GM18505 (cell line): ENCODE measurements around the gene MEIS2.

Experiments
- ATAC-seq: cut with Tn5 transposase; IDR thresholded peaks from one replicate; pipeline ENCODE4 v1.9.1; 2021; ENCODE audit not compliant: unreplicated experiment
- POLR2A ChIP-seq: IDR thresholded peaks from 4 replicates; pipeline ENCODE4 v1.6.1; 2011; ENCODE audit warnings: borderline replicate concordance; ENCODE audit not compliant: insufficient read depth, insufficient read length; ENCODE audit errors: extremely low read depth

Gene MEIS2

GRCh38 chr15:37028625-37029296 lies 71.6 kb downstream of the MEIS2 start:
- no peak for TF ChIP-seq POLR2A
- no peak for ATAC-seq

DNA sequence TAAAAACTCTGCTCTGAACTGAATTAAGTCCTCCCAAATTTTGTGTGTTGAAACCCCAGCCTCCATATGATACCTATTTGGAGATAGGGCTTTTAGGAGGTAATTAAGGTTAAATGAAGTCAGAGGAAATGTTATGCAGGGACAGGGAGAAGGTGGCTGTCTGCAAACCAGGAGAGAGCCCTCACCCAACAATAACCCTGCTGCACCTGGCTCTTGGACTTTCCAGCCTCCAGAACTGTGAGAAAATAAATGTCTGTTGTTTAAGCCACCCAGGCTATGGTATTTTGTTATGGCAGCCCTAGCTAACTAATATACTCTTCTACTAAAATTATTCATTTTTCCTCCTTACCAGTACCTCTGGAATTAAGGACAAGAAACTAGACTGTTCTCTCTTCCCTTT lies 79.5 kb downstream of the MEIS2 start:
- ATAC-seq, result no peak
- no peak for TF ChIP-seq POLR2A

GRCh38 chr15:37019479-37020433 lies 80.6 kb downstream of the MEIS2 start:
- TF ChIP-seq POLR2A, result no peak
- no peak for ATAC-seq

DNA sequence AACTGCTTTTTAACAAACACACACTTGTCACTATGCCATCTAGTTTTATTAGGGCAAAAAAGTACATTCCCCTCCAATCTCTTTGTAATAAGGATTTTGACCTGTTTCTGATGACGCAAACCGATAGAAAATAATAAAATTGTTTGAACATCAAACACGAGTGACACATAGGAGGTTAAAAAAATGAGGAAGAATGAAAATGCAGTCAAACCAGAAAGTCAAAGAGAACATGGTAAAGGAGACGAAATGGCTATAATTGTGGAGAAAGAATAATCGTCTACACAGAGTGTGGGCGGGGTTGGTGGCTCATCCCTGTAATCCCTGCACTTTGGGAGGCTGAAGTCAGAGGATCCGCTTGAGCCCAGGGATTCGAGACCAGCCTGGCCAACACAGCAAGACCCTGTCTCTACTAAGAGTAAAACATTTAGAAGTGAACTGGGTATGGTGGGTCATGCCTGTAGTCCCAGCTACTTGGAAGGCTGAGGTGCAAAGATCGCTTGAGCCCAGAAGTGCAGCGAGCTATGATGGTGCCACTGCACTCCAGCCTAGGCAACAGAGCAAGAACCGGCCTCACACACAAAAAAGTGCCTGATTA lies 83.2 kb downstream of the MEIS2 start:
- no peak for ATAC-seq
- TF ChIP-seq POLR2A, result no peak

DNA sequence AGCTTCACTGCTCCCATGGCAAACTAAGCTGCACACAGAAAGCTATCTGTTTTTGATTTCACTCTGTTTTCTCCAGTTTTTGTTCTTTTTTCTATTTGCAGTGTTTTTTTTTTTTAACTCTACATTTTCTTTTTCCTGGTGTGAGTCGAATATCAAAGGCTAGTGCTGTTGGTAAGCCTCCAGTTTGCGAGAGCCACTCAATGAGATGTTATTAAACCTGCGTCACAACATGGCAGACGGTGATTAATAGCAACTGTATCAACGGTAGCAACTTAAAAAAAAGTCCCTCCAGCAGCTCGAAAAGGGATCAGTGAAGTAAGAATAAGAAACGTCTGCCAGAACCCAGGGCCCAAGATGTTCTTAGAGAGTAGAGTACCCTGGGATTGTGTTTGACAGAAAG lies 84.1 kb downstream of the MEIS2 start:
- TF ChIP-seq POLR2A, result no peak
- no peak for ATAC-seq

- no peak for TF ChIP-seq POLR2A
- no peak for ATAC-seq
These were observed 84.9 kb downstream of the MEIS2 start for GRCh38 chr15:37015451-37015850.

GRCh38 chr15:37015035-37015434 lies 85.3 kb downstream of the MEIS2 start:
- ATAC-seq, result no peak
- TF ChIP-seq POLR2A, result no peak

DNA sequence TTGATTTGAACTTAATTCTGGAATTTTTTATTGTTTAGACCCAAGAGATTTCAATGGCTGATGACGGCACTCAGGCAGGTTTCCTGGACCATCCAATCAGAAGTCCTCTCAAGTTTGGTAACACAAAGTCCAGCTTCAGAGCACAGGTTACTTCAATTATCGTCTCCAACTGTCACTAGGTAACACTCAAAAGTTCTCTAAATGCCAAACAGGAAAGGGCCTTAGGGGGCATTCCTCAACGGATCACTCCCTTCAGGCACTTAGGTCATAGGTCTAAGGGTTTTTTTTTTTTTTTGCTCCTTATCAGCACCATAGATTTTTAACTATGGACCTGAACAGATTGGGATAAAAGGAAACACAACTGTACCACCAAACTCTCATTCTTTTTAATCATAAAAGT lies 85.8 kb downstream of the MEIS2 start:
- no peak for TF ChIP-seq POLR2A
- no peak for ATAC-seq

DNA sequence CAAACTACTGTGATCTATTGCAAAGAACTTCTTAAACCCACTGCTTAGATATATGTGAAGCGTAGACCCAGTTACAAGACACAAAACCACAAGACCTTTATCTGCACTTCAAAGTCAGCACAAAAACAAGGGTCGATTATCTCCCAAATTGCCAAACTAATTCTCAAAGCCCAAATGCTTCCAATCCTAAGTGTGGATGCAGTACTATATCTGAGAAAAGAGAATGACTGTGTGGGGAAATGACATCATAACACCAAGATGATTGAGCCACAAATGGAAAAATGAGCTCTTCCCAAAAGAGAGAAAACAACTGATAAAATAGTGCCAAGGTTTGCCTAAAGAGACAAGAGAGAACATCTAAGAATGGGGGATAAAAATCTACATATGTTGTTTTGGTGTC lies 86.2 kb downstream of the MEIS2 start:
- ATAC-seq, result no peak
- no peak for TF ChIP-seq POLR2A

- TF ChIP-seq POLR2A, result no peak
- ATAC-seq, result no peak
These were observed 89.8 kb downstream of the MEIS2 start for GRCh38 chr15:37010595-37010994.

GRCh38 chr15:37009288-37009687 lies 91.1 kb downstream of the MEIS2 start:
- no peak for TF ChIP-seq POLR2A
- ATAC-seq, result no peak

DNA sequence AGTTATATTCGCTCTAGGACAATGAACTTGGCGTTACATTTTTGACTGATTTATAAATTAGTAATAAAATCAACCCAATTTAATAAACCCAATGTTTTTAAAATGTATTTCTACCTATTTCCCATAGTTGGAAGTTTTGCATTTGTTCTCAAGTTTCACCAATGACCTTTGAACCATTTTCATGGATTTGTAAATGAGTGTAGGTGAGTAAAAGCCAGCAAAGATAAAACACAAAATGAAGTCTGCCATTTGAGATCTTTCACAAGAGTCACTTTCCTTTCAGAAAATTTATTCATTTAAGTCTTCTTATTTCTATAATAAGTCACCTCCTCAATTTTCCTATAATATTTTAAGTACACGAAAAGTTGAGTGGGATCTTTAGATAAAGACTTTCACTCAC lies 92.1 kb downstream of the MEIS2 start:
- TF ChIP-seq POLR2A, result no peak
- ATAC-seq, result no peak

GRCh38 chr15:37007301-37007700 lies 93.0 kb downstream of the MEIS2 start:
- no peak for TF ChIP-seq POLR2A
- no peak for ATAC-seq
